ENCODE data around the gene DTHD1.

GRCh38 chr4:36337665-36338185, 56.3 kb downstream of the DTHD1 start:
- TF ChIP-seq CTCF (IDR thresholded peaks at IDR 0.05; ENCODE audit: borderline replicate concordance, extremely low read depth, low read length, poor library complexity, severe bottlenecking) (no peak), EZH2 (IDR thresholded peaks at IDR 0.05; ENCODE audit: borderline replicate concordance, low read depth, low read length, severe bottlenecking) (no peak)
